ENCODE results near the gene SEMA3E.

The SEMA3E gene

DNA sequence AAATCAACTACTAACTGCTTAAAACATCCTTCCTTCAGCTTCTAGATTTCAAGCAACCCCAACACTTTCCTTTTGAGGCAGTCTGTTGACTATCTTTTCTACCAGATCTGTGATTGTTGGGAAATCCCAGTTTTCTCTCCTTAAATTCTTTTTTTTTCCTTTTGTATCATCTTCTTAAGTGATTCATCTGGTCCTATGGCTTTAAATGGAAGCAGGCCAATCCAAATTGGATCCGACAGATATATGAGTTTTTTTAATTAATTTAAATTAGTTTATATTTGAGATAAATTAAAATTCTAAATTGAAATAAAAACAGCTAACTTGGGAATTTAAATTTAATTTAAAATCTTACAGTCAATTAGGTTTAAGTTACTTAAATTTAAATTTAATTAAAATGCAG is 335.0 kb downstream of the SEMA3E start:
- DNase-seq, result no peak
- intact Hi-C loops (cut with DNase I), result no loop called here

All from head of caudate nucleus (tissue), 42 donors.